Stimulated activated CD8-positive, alpha-beta memory T cell treated with anti-CD3 and anti-CD28 coated beads, Interleukin-4, amount 100 ng/mL, for 48 hours (primary cell): ENCODE measurements around the gene DQX1.
"Not testable (repeated sequence)": the region's sequence is repeated elsewhere in the genome, so short reads cannot be mapped to it uniquely, and the experiment has no call there.

Experiments used
- DNase-seq: peaks from one replicate; pipeline ENCODE4 v3.0.0-alpha.2; 2020

The DQX1 gene

DNA sequence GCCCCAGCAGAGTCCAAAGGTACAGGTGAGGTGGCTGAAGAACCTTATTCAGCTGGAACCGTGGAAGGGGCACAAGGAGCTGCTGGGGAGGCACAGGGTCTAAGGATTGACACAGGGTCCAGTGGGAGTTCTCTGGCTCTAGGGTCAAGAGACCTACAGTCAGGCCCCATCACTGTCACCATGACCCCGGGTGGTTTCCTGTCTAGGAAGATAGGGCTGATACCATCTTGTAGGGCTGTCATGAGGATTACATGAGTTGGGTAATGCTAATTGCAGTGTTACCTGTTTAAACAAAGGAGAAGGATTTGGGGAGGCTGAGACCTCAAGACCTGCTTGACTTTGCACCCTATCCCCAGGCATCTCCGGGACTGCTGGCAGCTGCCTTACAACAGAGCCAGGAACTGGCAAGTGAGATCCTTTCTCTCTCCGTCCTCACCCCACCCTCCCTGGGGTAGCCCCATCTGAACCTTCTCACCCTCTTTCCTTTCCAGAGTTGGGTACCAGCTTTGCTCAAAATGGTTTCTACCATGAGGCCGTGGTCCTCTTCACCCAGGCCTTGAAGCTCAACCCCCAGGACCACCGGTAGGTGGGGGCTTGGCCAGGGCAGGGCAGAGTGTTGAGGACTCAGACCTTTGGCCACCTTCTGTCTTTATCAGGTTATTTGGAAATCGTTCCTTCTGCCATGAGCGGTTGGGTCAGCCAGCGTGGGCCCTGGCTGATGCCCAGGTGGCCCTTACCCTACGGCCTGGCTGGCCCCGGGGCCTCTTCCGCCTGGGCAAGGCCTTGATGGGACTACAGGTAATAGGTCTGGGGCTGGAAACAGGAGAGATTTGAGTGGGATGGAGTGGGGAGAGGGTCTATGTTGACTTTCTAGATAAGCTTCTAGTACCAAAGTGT lies 34.1 kb downstream of the DQX1 start:
- DNase-seq, result no peak

DNA sequence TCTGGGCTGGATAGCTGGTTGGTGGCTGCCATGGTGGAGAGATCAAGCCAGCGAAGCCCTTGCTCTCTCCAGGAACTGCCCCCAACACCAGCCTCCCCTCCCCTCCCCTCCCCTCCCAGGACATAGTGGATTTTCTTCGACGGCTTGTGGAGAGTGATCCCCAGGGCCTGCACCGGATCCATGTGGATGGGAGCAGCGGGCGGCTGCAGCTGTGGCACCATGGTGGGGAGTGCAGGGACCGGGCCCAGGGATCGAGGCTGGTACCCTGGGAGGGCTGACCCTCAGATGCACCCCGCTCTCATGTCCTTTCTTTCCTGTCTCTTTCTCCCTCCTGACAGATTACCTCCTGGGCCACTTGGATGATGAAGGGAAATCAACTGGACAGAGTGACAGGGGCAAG lies 36.1 kb downstream of the DQX1 start:
- DNase-seq, result no peak

- DNase-seq, result no peak
Observed at GRCh38 chr2:74488643-74489481, 37.2 kb downstream of the DQX1 start.

- no peak for DNase-seq
Observed at GRCh38 chr2:74486141-74486540, 39.9 kb downstream of the DQX1 start.

GRCh38 chr2:74483675-74484164 lies 42.3 kb downstream of the DQX1 start:
- not testable (repeated sequence) for DNase-seq

- DNase-seq, result peak; percentile 94
Observed at GRCh38 chr2:74482801-74483674, 43.0 kb downstream of the DQX1 start, which contains the start of the genes CCDC142 and TTC31. Gene CCDC142, minus strand, starts transcription at chr2:74482998. Its CDS starts 161 bp downstream, at chr2:74482837. Gene TTC31, plus strand, starts transcription at chr2:74483081. Its CDS starts 15 bp downstream, at chr2:74483096.

DNA sequence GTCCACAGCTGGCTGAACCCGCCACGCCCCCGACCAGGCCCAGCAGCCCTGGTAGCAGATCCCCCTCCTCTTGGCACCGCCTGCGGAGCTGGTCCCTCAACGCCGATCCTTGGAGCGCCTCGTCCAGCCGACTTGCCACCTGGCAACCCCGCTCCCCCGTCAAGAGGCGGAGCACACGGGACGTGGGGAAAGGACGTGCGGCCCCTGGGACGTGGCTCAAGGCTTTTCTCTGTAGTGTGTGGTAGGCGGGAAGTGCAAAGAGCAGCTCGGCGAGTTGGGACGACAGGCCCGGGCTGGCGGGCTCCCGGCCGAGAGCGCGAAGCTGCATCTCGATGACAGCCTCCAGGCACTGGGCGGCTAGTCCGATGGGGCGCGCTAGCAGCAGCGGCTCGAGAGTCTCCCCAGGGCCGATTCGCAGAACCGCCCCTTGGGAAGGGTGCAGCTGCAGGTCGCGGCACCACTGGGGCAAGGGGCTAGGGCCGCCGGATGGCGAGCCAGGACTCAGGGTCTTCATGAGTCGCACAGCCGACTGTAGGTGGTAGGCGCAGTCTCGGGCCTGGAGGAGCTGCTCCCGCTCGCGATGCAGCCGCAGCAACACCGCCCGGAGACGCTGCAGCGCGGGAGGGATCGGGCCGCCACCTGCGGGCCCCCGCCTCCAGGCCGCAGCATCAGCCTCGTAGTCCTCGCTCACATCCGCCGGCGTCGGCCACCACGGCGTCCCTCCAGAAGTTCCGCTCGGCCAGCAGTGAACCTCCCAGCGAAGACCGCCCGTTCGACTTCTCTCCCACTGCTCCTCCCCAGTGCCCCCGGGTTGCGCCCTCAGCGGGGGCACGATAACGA lies 43.9 kb downstream of the DQX1 start:
- DNase-seq, result no peak

- no peak for DNase-seq
Observed at GRCh38 chr2:74481431-74481830, 44.6 kb downstream of the DQX1 start.

- no peak for DNase-seq
Observed at GRCh38 chr2:74474899-74475298, 51.1 kb downstream of the DQX1 start.

DNA sequence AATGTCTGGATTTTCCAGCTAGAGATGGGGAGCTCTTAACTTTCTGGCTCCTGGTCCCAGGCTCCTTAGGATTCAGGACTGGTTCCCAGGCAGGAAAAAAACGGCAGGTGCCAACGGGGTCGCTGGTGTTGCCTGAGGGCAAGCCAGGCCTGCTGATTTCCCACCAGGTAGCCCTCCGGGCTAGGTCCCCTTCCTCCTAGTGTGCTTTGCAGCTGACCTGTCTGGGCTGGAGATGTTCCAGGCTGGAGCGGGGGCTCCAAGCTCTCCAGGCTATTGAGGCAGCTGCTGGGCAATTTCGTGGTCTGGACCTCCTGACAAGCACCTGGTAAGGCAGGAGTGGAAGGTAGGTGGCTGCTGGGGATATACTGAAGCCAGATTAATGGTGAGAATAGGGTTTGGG lies 51.5 kb downstream of the DQX1 start:
- DNase-seq, result no peak

- no peak for DNase-seq
Observed at GRCh38 chr2:74472945-74473258, 53.1 kb downstream of the DQX1 start.

- DNase-seq, result peak; percentile 97
Observed at GRCh38 chr2:74472086-74472944, 53.7 kb downstream of the DQX1 start, which contains the start of gene MRPL53. Gene MRPL53, minus strand, starts transcription at chr2:74472680. Its CDS starts 20 bp downstream, at chr2:74472660.

- no peak for DNase-seq
Observed at GRCh38 chr2:74471332-74472065, 54.5 kb downstream of the DQX1 start.

- not testable (repeated sequence) for DNase-seq
Observed at GRCh38 chr2:74470742-74471141, 55.3 kb downstream of the DQX1 start.
